ENCODE results near the gene STK4.
A peak's percentile ranks its signal among the peaks of the same experiment; 100 is the strongest.

The STK4 gene

DNA sequence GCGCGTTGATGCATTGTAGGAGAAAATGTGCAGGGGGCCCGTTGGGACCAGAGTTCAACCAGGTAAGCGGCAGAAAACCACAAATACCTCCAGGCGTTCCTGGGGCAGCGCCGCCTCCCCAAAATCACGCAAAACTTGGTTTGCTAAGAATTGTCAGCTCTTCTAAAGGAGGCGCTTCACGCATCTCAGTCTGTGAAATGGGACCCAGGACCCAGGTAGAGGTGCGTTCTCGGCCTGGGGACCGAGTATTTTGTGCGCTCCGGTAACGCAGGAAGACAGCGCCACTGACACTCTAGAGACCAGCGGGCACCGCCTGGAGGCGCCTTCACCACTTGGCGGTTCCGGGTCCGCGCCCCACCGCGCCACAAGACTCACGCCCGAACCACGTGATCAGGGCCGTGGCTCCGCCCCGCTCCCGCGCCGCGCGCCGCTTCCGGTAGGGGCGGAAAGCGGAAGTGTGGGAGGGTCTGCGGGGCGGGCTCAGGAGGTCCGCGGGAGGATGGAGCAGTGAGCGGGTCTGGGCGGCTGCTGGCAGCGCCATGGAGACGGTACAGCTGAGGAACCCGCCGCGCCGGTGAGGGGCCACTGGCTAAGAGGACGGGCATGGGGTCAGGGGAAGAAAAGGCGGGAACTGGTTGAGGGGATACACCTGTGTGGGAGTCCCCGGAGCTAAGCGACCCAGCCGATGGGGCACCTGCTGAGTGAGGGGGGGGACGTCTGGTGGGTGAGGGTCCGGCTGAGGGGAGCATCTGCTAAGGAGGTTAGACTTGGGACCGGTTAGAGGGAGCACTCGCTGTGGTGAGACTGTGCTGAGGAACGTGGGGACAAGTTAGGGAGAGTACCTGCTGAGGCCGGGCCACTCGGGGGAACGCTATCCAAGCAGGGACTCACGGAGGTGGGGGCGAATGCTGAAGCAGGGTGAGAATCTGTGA, at the start of gene STK4:
TSS of gene STK4 (plus strand) at position 483 of the 932 bp plus-strand sequence. CDS start at position 540, 57 bp downstream.
- peak; percentile 90 for DNase-seq (ENCODE audit: low read depth)

DNA sequence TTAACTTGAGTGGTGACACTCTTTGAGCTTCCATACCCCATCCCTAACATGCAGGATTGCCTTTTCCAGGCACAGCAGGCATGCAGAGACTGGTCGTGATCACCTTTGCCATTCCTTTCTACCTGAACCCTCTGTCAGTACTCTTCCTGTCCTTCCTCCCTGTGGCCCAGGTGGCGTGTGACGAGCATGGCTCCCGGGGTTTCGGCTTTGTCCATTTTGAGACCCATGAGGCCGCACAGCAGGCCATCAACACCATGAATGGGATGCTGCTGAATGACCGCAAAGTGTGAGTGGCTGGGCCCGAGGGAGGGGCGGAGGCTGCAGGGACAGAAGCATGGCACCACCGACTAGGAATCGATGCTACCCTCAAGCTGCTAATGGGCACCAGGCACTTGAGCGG, 49.7 kb upstream of the STK4 start:
- no peak for DNase-seq (ENCODE audit: low read depth)

DNA sequence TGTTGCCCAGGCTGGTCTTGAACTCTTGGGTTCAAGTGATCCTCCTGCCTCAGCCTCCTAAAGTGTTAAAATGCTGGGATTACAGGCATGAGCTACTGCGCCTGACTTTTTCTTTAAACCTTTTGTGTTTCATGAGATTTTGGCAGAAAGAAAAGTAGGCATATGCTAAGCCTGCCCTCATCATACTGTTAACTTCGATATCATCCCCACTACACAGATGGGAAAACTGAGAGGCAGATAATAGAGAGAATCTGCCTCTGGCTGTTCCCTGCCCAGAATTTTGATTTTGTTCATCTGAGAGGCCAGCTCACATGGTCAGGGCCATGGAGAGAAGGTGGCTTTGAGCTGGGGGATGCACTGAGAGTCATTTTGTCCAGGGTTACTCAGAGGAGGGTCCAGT, 48.9 kb upstream of the STK4 start:
- no peak for DNase-seq (ENCODE audit: low read depth)

DNA sequence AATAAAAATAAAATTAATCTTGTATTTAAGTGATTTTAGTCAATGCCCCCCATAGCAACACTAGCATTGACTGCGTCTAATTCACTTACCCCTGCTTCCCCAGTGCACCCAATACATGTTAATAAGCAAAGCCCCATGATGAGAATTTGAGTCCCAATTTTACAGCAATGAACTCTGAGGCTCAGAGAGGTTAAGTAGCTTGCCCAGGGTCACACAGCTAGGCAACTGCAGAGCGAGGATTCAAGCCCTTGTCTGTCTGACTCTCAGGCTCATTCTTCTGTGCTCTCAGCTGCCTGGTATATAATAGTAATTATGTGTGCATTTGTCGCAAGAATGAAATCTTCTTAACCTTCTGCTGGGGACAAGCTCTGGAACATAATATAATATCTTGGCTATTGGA, 48.0 kb upstream of the STK4 start:
- DNase-seq (ENCODE audit: low read depth), result no peak

DNA sequence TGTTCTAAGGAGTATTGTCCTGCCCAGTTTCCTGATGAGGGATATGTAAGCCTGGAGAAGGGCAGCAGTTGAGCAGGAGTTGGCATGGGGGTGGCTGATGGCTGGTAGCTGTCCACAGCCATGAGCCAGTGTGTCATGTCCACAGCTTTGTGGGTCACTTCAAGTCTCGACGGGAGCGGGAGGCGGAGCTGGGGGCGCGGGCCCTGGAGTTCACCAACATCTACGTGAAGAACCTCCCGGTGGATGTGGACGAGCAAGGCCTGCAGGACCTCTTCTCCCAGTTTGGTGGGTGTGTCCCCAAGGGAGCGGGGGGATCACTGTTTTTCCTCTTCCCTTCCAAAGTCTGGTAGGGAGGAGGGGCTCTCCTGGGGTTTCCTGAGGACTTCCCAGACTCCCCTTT, 47.6 kb upstream of the STK4 start:
- DNase-seq (ENCODE audit: low read depth), result no peak

DNA sequence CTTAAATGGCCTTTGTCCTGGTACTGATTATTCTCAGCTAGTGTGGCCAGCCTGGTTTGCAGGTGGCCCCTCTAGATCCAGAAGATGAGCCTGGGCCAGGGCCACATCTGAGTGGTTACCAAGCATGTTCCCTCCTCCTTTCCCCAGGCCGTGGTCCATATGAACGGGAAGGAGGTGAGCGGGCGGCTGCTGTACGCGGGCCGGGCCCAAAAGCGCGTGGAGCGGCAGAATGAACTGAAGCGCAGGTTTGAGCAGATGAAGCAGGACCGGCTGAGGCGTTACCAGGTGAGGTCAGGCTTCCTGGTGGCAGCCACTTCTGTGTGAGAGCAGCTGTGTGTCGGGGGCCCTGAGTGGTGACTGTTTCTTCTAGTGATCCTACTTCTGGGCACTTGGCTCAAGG, 44.9 kb upstream of the STK4 start:
- no peak for DNase-seq (ENCODE audit: low read depth)

DNA sequence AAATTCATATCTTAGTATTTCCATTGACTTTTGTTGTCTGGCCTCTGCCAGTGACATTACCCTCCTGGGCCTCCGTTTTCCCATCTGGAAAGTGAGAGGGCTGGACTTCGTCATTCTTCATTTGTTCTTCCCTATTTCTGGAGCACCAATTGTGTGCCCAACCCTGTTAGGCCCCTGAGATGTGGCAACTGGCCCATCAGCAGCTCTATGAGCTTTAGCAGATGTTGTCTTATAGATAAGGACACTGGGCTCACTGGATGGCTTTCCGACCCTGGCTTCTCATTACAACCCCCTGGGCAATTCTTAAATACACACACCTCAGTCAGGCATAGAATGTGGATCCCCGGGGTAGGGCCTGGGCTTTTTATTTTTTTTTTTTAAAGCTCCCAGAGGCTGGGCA, 41.8 kb upstream of the STK4 start:
- DNase-seq (ENCODE audit: low read depth), result no peak

DNA sequence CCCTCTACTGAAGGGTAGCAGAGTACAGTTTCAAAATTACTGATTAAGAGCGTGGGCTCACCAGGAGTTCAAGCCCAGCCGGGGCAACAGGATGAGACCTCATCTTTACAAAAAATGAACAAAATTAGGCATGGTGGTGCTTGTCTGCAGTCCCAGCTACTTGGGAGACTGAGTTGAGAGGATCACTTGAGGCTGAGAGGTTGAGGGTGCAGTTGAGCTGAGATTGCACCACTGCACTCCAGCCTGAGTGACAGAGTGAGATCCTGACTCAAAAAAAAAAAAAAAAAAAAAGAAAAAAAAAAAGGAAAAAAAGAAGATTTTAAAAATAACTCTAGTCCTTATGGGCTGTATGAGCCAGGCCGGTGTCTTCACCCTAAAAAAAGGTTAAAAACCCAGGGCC, 37.7 kb upstream of the STK4 start:
- DNase-seq (ENCODE audit: low read depth), result no peak

DNA sequence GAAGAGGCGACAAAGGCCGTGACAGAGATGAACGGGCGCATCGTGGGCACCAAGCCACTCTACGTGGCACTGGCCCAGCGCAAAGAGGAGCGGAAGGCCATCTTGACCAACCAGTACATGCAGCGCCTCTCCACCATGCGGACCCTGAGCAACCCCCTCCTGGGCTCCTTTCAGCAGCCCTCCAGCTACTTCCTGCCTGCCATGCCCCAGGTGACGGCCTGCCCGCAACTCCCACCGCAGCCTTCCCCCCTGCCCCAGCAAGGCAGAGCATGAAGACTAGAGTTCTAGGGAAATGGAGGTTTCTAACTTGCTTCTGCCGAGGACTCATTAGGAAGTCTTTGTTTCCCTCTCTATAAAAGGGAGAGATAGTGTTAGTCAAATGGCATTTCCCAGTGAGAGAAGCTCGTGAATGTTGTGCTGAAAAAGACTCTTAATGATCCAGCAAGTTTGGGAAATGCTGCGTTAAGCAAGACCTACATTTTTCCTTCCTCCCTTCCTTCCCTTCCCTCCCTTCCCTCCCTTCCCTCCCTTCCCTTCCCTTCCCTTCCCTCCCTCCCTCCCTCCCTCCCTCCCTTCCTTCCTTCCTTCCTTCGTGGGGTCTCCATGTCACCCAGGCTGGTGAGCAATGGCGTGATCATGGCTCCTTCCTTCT, 35.7 kb upstream of the STK4 start:
- no peak for DNase-seq (ENCODE audit: low read depth)

DNA sequence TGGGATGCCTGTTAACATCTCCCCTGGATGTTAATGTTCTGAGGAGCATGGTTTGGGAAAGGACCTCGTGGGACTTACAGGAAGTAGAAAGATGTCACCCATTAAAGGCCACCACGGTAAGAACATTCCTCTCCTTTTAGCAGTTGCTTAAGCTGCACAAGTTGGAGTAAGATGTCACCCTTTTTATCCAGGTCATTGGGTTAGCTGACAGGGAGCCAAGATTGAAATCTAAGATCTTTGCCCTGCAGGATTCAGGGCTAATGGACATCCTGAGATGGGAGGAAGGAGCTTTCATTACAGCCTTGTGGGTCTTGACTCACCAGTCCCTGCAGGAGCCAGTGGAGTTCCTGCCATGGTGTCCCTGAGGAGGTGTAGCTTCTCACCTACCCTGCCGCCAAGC, 34.4 kb upstream of the STK4 start:
- DNase-seq (ENCODE audit: low read depth), result no peak

DNA sequence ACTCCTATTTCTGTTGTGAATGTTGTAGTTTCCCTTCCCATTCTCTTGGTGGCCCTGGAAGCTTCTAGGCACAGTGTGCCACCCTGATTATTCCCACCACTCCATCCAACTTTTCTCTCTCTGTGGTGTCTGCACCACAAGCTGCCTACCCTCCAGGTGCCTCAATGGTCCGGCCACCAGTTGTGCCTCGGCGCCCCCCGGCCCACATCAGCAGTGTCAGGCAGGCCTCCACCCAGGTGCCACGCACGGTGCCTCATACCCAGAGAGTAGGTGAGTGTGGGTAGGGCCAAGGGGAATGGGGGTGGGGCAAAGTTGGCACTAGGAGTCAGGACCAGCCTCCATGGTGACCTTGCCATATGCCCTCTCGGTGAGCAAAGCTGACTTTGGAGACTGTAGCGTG, 33.4 kb upstream of the STK4 start:
- no peak for DNase-seq (ENCODE audit: low read depth)

DNA sequence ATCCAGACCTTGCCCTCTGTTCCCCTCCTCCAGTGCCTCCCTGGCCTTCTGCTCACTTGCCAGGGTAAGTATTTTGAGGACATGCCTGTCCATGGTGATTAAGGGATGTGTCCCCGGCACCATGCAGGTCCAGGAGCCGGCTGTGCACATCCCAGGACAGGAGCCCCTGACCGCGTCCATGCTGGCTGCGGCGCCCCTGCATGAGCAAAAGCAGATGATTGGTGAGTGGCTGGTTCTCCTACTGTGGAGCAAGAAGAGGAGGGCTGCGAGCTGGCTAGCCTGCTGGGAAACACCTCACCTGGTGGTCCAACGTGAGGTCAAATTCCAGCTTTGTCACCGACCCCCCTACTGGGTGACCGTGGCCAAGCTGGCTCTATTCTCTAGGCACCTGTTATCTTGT, 29.8 kb upstream of the STK4 start:
- no peak for DNase-seq (ENCODE audit: low read depth)

DNA sequence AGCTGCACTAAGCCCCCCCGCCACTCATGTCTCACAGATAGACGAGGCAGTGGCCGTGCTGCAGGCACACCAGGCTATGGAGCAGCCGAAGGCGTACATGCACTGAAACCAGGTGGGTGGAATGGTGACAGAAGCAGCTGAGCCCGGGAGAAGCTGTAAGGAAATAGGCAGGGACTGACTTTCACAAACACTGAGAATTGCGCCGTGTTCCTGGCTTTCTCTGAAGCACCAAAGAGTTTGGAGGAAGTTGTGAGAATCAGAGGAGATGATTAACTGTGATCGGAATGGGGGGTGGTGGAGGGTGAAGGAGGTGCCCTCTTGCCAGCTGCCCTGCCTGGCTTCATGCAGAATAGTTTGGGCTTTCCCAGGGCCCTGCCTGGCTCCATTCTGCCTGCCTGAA, 27.7 kb upstream of the STK4 start:
- DNase-seq (ENCODE audit: low read depth), result no peak

DNA sequence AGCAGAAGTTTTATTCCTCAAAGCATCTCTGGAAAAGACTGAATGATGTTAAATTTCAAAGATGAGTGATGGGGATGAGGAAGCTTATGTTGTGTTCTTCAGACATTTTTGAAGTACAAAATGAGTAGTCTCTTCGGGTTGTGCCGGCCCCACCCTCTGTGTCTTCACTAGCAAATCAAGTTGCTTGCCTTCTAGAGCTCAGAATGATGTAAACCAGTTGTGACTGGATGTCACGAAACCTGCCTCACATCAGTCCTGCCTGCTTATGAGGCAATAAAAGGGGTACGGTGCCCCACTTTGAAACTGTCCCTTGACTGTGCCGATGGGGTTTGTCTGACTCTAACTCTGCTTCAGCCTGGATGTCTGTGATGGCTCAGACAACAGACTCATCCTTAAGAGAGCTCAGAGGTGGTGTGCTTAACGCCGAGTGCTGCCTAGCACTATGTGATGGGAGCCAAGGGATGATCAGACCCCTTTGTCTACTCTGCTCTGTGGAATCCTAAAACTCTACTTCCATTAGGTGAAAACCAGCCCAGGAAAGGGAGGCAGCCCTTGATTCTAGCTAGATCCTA, 25.1 kb upstream of the STK4 start:
- no peak for DNase-seq (ENCODE audit: low read depth)

DNA sequence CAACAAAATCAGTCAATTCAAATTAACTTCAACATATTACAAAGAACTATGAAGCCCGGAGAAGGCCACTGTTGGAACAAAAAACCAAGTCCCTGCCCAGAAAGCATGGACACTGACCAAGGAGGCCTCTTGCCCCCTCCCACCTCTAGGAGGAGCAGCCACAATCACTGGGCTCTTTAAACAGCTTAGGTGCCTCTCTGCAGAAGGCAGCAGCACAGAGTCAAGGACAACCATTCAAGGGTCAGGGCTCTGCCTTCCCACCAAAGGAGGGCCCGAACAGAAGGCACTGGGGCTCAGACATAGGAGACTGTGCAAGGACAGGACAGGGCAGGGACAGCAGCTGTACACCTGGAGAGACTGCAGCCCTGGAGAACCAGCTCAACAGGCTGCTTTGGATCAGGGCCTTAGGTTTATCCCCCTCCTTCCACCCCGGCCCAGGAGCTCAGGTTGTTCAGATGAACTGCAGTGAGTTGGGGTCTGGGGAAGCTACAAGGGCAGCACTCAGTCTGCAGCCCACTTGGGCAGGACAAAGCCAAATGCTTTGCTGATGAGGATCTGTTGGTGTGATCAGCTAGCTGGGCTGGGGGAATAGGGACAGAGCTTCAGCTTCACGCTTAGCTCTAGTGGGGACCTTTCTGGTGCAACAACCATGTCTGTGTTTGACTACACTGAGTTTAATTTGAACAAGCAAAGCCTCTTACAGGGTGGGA, 23.9 kb upstream of the STK4 start:
- no peak for DNase-seq (ENCODE audit: low read depth)

DNA sequence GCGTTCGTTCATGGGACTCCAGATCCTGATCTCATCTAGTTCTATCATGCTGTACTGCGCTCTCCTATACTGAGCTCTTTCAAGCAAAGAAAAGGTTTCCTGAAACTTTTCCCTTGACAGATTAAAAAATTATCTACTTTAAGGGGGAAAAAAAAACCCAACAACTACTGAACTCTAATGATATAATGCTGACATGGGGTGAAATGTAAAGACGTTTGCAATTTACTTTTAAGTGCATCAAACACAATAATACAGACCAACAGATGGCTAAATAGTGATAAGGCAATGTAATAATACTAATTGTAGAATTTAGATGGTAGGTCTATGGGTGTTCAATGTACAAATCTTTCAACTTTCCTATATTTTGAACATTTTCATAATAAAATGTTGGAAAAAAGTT, 22.5 kb upstream of the STK4 start:
- DNase-seq (ENCODE audit: low read depth), result no peak

DNA sequence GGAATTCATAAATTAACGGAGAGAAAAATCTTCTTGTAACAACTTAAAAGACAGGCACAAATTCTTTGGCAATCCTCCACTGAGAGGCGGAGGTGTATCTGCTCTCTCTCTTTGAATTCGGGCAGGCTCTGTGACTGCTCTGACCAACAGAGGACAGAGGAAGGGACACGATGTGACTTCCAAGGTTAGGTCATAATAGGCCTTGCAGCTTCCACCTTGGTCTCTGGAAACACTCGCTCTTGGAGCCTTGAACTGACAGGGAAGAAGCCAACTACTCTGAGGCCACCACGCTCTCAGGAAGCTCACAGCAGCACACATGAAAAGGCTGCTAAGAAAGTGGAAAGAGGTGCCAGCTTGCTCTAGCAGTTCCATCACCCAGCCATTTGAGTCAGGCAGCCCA, 21.1 kb upstream of the STK4 start:
- no peak for DNase-seq (ENCODE audit: low read depth)

DNA sequence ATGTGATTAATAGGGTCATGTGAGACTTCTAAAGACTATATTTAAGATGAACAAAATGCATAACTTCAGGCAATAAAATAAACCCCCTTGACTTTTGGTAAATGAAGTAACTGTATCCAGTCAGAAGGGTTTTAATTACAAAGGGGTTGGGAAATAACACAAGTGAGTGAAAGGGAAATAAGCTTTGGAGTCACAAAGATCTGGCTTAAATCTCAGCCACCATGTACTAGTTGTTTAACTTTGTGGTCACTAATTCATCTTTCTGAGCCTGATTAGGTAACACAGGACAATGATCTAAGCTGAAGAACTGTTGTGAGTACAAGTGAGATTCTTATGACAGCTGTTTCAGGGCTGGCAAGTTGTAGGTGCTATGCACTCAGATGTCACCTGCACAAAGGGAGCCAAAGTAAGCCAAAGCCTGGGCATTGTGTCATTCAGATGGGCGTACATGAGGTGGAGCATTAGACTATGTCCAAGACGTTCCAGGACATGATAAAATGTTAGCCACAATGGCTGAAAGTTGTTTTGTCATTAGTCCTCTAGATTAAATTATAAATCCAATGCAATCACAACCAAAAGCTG, 19.9 kb upstream of the STK4 start:
- no peak for DNase-seq (ENCODE audit: low read depth)

DNA sequence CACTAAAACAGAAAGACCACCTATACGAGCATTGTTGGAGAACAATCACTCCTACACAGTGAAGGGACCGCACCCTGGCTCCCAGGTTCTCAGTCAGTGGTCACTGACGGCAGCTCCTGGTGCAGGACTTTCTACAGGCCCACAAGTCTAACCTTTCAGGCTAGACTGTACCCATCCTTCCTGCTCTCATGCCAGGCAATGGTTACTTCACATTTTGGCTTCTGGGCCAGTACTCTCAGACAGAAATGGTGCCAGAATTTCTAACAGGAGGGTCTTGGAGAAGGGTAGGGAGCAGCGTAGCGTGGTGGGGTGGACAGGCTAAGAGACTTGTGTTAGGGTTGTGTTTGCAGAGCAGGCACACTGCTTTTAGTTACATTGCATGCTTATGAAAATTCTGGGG, 18.2 kb upstream of the STK4 start:
- no peak for DNase-seq (ENCODE audit: low read depth)

DNA sequence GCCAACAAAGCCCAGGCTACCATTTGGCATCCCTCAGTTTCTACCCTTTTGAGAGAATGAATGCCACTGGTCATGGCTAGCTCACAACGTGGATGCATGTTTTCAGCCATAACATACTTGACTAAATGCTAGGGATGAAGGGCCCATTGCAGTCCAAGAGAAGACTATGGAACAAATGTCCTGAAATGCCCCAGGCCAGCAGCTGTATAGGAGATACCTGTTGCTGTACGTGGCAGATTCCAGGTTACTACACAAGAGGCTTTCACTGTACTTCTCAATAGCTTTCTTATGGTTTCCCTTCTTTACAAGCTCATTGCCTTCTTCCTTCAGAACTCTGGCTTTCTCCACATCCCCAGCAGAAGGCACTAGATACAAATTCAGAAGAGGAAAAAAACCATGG, 17.8 kb upstream of the STK4 start:
- no peak for DNase-seq (ENCODE audit: low read depth)

DNA sequence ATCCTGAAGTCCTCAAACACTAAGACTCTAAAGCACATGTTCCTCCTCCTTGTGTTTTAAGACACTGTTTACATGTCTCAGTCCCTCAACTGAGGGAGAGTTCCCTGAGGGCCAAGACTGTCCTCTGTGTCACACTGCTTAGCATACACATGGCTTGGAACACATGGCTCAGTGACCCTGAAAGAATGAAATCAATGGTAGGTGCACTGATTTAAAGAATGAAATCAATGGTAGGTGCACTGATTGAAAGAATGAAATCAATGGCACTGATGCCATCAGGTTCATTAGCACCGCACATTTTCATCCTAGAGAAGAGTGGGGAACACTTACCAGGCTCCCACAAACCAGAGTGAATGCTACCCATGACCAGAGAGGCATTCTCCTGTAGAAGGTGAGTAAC, 15.9 kb upstream of the STK4 start:
- no peak for DNase-seq (ENCODE audit: low read depth)

DNA sequence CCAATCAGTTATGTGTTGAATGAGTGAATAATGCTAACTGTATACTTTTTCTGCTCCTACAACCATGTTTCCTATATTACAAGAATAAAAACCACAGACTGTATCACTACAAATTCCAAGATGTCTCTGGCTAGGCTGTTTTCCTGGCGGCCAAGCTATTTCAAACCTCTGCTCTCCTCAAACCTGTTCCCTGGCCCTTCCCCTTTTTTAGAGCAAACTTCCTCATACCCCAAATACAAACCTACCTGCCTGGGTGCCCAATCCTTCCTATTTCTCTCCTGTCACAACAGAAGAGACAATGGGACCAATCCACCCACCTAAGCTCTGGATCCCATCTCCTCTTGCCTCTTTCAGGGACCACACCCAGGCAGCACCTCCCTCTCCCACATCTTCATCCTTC, 13.6 kb upstream of the STK4 start:
- no peak for DNase-seq (ENCODE audit: low read depth)
